GM23338 (cell line): ENCODE measurements around the gene PITPNC1. TPM values are rescaled to one million over a fixed set of nuclear protein-coding genes. Genes with fewer than 3 reads are reported as not detected.

Experiments used
- CTCF ChIP-seq, 2 experiments: fragments of 200-600 bp in 1 of 2; sonication (generic) in 1 of 2; conservative IDR thresholded peaks; 2 replicates each; pipeline versions ENCODE4 v1.5.1 to v1.6.1; 2016 to 2017; ENCODE audit warnings: antibody characterized with exemption in 2 of 2, low read depth in 2 of 2, mild to moderate bottlenecking in 2 of 2, moderate library complexity in 1 of 2
- EZH2 ChIP-seq: fragments of 200-600 bp; sonication (generic); IDR thresholded peaks from one replicate; pipeline ENCODE4 v1.8.0; 2017; ENCODE audit warnings: antibody characterized with exemption, mild to moderate bottlenecking, low read depth; ENCODE audit not compliant: unreplicated experiment
- JUNB ChIP-seq: IDR thresholded peaks from one replicate; pipeline ENCODE4 v1.6.1; 2016; ENCODE audit warnings: antibody characterized with exemption; ENCODE audit not compliant: unreplicated experiment
- NANOG ChIP-seq: IDR thresholded peaks from 2 replicates; pipeline ENCODE4 v1.6.1; 2016; ENCODE audit warnings: antibody characterized with exemption, borderline replicate concordance
- POLR2AphosphoS5 ChIP-seq: IDR thresholded peaks from 2 replicates; pipeline ENCODE4 v1.6.1; 2016; ENCODE audit warnings: antibody characterized with exemption, low read depth
- STAT1 ChIP-seq: IDR thresholded peaks from one replicate; pipeline ENCODE4 v1.6.1; 2016; ENCODE audit warnings: antibody characterized with exemption; ENCODE audit not compliant: unreplicated experiment
- ZNF114 ChIP-seq: fragments of 250-450 bp; sonication (Bioruptor Pico); IDR thresholded peaks from 2 replicates; pipeline ENCODE4 v1.5.0; 2020; ENCODE audit warnings: mild to moderate bottlenecking, moderate library complexity
- ZNF462 ChIP-seq: fragments of 250-450 bp; sonication (Bioruptor Pico); IDR thresholded peaks from 2 replicates; pipeline ENCODE4 v1.5.0; 2020; ENCODE audit warnings: mild to moderate bottlenecking, moderate library complexity
- polyA plus RNA-seq: library from polyadenylated mRNA; unstranded; fragments of >200 nt; fragmentation: Nextera tagmentation; extraction: Ambion mirVana; gene quantifications from 2 replicates; pipeline ENCODE4 v1.2.1, GENCODE V29; 2016
- total RNA-seq: library from RNA; depleted of rRNA; stranded (reverse); fragments of >200 nt; shearing (Covaris generic); gene quantifications from 2 replicates; pipeline ENCODE4 v1.2.3, GENCODE V29; 2014

Gene PITPNC1
- total and polyA plus RNA-seq, 2 experiments from 2014 or later, result 23.0 to 32.6 TPM

- TF ChIP-seq ZNF462 (CRISPR knock-in tag), result no peak
- TF ChIP-seq ZNF114 (CRISPR knock-in tag), result no peak
- TF ChIP-seq NANOG, result no peak
- TF ChIP-seq POLR2AphosphoS5, result no peak
- TF ChIP-seq JUNB, result no peak
- no peak for TF ChIP-seq EZH2
- no peak for TF ChIP-seq STAT1
- TF ChIP-seq CTCF (conservative IDR thresholded peaks at IDR 0.05; ENCODE audit: low read depth in 2 of 2), result no peak
Measured at GRCh38 chr17:67441052-67441895, 64.2 kb downstream of the PITPNC1 start (continued).
